HG02759 (cell line): Measurements from ENCODE around the gene NPBWR2.

Source experiments
- ATAC-seq: cut with Tn5 transposase; IDR thresholded peaks from one replicate; pipeline ENCODE4 v1.9.1; 2021; ENCODE audit warnings: mild to moderate bottlenecking, moderate library complexity; ENCODE audit not compliant: unreplicated experiment

The NPBWR2 gene

GRCh38 chr20:64074963-64075362, 32.4 kb downstream of the NPBWR2 start:
- no peak for ATAC-seq

GRCh38 chr20:64074184-64074789, 33.1 kb downstream of the NPBWR2 start:
- no peak for ATAC-seq

- ATAC-seq, result no peak
Observed at GRCh38 chr20:64073476-64074183, 33.7 kb downstream of the NPBWR2 start.

GRCh38 chr20:64072498-64073063, 34.8 kb downstream of the NPBWR2 start:
- no peak for ATAC-seq

- no peak for ATAC-seq
Observed at GRCh38 chr20:64071341-64072332, 35.7 kb downstream of the NPBWR2 start.

GRCh38 chr20:64070244-64070993, 36.9 kb downstream of the NPBWR2 start:
- ATAC-seq, result no peak

- no peak for ATAC-seq
Observed at GRCh38 chr20:64069614-64070243, 37.6 kb downstream of the NPBWR2 start.

- no peak for ATAC-seq
Observed at GRCh38 chr20:64069209-64069613, 38.2 kb downstream of the NPBWR2 start.

GRCh38 chr20:64068386-64069208, 38.8 kb downstream of the NPBWR2 start:
- no peak for ATAC-seq

- no peak for ATAC-seq
Observed at GRCh38 chr20:64067733-64068307, 39.5 kb downstream of the NPBWR2 start.

- ATAC-seq, result no peak
Observed at GRCh38 chr20:64067005-64067632, 40.2 kb downstream of the NPBWR2 start.

GRCh38 chr20:64065974-64066343, 41.4 kb downstream of the NPBWR2 start:
- ATAC-seq, result no peak

GRCh38 chr20:64065062-64065973, 42.0 kb downstream of the NPBWR2 start:
- ATAC-seq, result no peak

GRCh38 chr20:64064145-64064698, 43.1 kb downstream of the NPBWR2 start:
- ATAC-seq, result no peak

GRCh38 chr20:64063389-64064144, 43.8 kb downstream of the NPBWR2 start:
- no peak for ATAC-seq
